ENCODE results near the gene TSPAN4.

The TSPAN4 gene

GRCh38 chr11:853682-854448 lies 11.2 kb downstream of the TSPAN4 start:
- no peak for DNase-seq

- no peak for DNase-seq
Observed at GRCh38 chr11:854601-855329, 12.1 kb downstream of the TSPAN4 start.

GRCh38 chr11:855330-855674 lies 12.7 kb downstream of the TSPAN4 start:
- DNase-seq = no peak

- no peak for DNase-seq
Observed at GRCh38 chr11:855796-856195, 13.1 kb downstream of the TSPAN4 start.

- no peak for DNase-seq
Observed at GRCh38 chr11:856397-856796, 13.7 kb downstream of the TSPAN4 start.

- no peak for DNase-seq
Observed at GRCh38 chr11:858053-858761, 15.6 kb downstream of the TSPAN4 start.

GRCh38 chr11:858762-859339 lies 16.2 kb downstream of the TSPAN4 start:
- DNase-seq = no peak

GRCh38 chr11:859394-860131 lies 16.9 kb downstream of the TSPAN4 start:
- DNase-seq = no peak

GRCh38 chr11:860234-861104 lies 17.8 kb downstream of the TSPAN4 start:
- no peak for DNase-seq

- DNase-seq = no peak
Observed at GRCh38 chr11:861105-861479, 18.4 kb downstream of the TSPAN4 start.

GRCh38 chr11:862081-862661 lies 19.5 kb downstream of the TSPAN4 start:
- DNase-seq = no peak

- DNase-seq = no peak
Observed at GRCh38 chr11:862696-863022, 20.0 kb downstream of the TSPAN4 start.

GRCh38 chr11:863023-863909 lies 20.6 kb downstream of the TSPAN4 start:
- DNase-seq = no peak

GRCh38 chr11:863910-864827 lies 21.5 kb downstream of the TSPAN4 start:
- no peak for DNase-seq

GRCh38 chr11:864898-865297 lies 22.2 kb downstream of the TSPAN4 start:
- no peak for DNase-seq

- no peak for DNase-seq
Observed at GRCh38 chr11:865462-866430, 23.1 kb downstream of the TSPAN4 start.

GRCh38 chr11:866481-866880 lies 23.8 kb downstream of the TSPAN4 start:
- DNase-seq = no peak

- DNase-seq = no peak
Observed at GRCh38 chr11:867856-868358, 25.3 kb downstream of the TSPAN4 start.

Data from activated CD4-positive, alpha-beta T cell treated with anti-CD3 and anti-CD28 coated beads, Interleukin-2, amount 50 U/mL, for 48 hours (primary cell).